NCI-H2227 treated with DMSO at 0.1 percent for 48 hours (cell line): ENCODE measurements around the gene CDC42BPB.

ENCODE experiments used
- DNase-seq: peaks from one replicate; lab custom pipeline; 2025; lab: John Stamatoyannopoulos, UW

CDC42BPB gene

GRCh38 chr14:103073367-103073875 lies 16.1 kb upstream of the CDC42BPB start:
- DNase-seq: no peak

- no peak for DNase-seq
Observed at GRCh38 chr14:103072595-103073366, 15.4 kb upstream of the CDC42BPB start.

GRCh38 chr14:103071544-103072251 lies 14.3 kb upstream of the CDC42BPB start:
- DNase-seq: no peak

GRCh38 chr14:103070971-103071542 lies 13.7 kb upstream of the CDC42BPB start:
- no peak for DNase-seq

- no peak for DNase-seq
Observed at GRCh38 chr14:103070263-103070885, 13.0 kb upstream of the CDC42BPB start.

- no peak for DNase-seq
Observed at GRCh38 chr14:103068351-103069073, 11.2 kb upstream of the CDC42BPB start.

- DNase-seq: no peak
Observed at GRCh38 chr14:103067231-103067954, 10.0 kb upstream of the CDC42BPB start.

- no peak for DNase-seq
Observed at GRCh38 chr14:103066399-103066798, 9.1 kb upstream of the CDC42BPB start.

GRCh38 chr14:103065861-103066260 lies 8.5 kb upstream of the CDC42BPB start:
- no peak for DNase-seq

GRCh38 chr14:103064978-103065377 lies 7.6 kb upstream of the CDC42BPB start:
- DNase-seq: no peak

GRCh38 chr14:103064436-103064835 lies 7.1 kb upstream of the CDC42BPB start:
- DNase-seq: no peak

GRCh38 chr14:103061482-103061976 lies 4.2 kb upstream of the CDC42BPB start:
- no peak for DNase-seq

- no peak for DNase-seq
Observed at GRCh38 chr14:103059556-103059955, 2.2 kb upstream of the CDC42BPB start.

- peak; percentile 21 for DNase-seq
Observed at GRCh38 chr14:103058164-103059055, 1.1 kb upstream of the CDC42BPB start.

GRCh38 chr14:103057028-103057371 lies 349 bp downstream of the CDC42BPB start:
- no peak for DNase-seq

GRCh38 chr14:103056322-103057027 lies 874 bp downstream of the CDC42BPB start:
- peak; percentile 22 for DNase-seq

GRCh38 chr14:103055695-103056094 lies 1.7 kb downstream of the CDC42BPB start:
- no peak for DNase-seq

GRCh38 chr14:103052407-103052806 lies 4.9 kb downstream of the CDC42BPB start:
- DNase-seq: no peak

GRCh38 chr14:103050935-103051334 lies 6.4 kb downstream of the CDC42BPB start:
- no peak for DNase-seq
